ENCODE data around the gene SGPP2. TPM values are rescaled to one million over a fixed set of nuclear protein-coding genes. Genes with fewer than 3 reads are reported as not detected.

The SGPP2 gene
- polyA plus RNA-seq, 1 experiment: not detected

DNA sequence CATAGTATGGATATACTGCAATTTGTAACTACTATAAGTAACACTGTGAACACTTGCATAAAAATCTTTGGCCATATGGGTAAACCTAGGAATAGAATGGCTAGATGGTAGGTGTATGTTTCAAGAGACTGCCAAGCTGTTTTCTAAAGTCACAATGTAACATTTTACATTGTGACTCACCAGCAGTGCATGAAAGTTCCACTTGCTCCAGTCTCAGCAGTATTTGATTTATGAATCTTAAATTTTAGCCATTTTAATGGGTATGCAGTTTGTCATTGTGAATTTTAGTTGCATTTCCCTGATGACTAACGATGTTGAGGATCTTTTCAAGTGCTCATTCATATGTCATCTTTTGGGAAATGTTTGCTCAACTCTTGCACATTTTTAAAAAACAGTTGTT, 145.5 kb downstream of the SGPP2 start:
- DNase-seq (ENCODE audit: low read depth): no peak
- POLR2A ChIA-PET: no interaction called here
- CTCF ChIA-PET: interaction anchor here (1.0 to 2.0 kb wide), 4 partner anchors 10 to 545 kb away, joined by 3 to 6 read pairs (median 4); no protein-coding TSS in a partner anchor
- Histone ChIP-seq H3K4me3 (ENCODE audit: low read depth, low read length) (no peak overlapping the region), H3K36me3 (ENCODE audit: control insufficient read depth, insufficient read depth, low read length) (no peaks in the 10 kb centered on the region), H3K27me3 (ENCODE audit: control insufficient read depth, insufficient read depth, low read length) (no peaks in the 10 kb centered on the region)
- no peak for TF ChIP-seq CTCF (IDR thresholded peaks at IDR 0.05; ENCODE audit: insufficient read depth, low read depth, low read length)

DNA sequence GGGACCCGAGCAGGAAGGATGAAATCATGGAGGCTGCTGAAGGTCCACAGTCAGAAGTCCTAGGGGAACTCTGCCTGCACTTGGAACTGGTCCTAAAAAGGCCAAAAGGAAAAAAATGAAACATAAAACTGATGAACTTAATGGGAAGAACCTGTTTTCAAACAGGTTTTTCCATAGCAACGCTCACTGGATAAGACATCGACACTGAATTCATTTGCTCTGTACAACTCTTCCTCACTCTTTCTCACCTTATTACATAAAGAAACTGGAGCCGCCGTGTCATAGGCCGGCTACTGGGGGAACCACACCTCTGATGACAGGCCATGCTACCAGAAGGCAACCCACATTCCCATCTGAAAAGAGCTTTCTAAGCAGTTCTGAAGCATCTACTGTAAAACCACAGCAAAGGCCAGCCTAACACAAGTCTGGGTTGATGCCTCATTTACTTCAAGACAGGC, 147.9 kb downstream of the SGPP2 start:
- Histone ChIP-seq H3K4me3 (ENCODE audit: low read depth, low read length) (no peak overlapping the region), H3K36me3 (ENCODE audit: control insufficient read depth, insufficient read depth, low read length) (no peaks in the 10 kb centered on the region), H3K27me3 (ENCODE audit: control insufficient read depth, insufficient read depth, low read length) (no peaks in the 10 kb centered on the region)
- DNase-seq (ENCODE audit: low read depth): no peak
- ChIA-PET CTCF (interaction anchor here (1.0 to 1.9 kb wide), 2 partner anchors 10 to 26 kb away, joined by 3 to 4 read pairs; no protein-coding TSS in a partner anchor), POLR2A (no interaction called here)
- TF ChIP-seq CTCF (IDR thresholded peaks at IDR 0.05; ENCODE audit: insufficient read depth, low read depth, low read length): no peak

DNA sequence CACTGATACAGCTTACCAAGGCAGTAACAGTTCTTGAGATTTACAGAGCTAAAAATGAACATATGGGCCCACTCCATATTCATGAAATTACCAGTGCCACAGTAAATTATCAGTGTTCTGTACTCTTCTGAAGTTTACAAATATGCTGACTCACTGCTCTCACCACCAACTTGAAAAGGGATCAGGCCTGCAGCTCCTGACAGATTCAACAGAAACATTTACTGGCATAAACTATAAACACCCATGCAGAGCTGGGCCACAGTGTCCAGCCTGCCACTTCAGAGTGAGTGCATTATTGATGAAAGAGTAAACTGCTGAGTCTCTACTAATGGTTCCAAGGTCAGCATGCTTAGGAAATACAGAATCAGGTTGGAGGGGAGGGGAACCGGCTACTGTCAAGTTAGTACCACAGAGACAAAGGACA, 148.4 kb downstream of the SGPP2 start:
- no peaks in the 10 kb centered on the region for H3K27me3 ChIP-seq (ENCODE audit: control insufficient read depth, insufficient read depth, low read length)
- H3K36me3 ChIP-seq (ENCODE audit: control insufficient read depth, insufficient read depth, low read length): no peaks in the 10 kb centered on the region
- TF ChIP-seq CTCF (IDR thresholded peaks at IDR 0.05; ENCODE audit: insufficient read depth, low read depth, low read length): no peak
- CTCF ChIA-PET: interaction anchor here (1.0 to 1.9 kb wide), 3 partner anchors 10 to 42 kb away, joined by 3 to 4 read pairs (median 3); no protein-coding TSS in a partner anchor
- no peak for DNase-seq (ENCODE audit: low read depth)
- no peak overlapping the region for H3K4me3 ChIP-seq (ENCODE audit: low read depth, low read length)
- POLR2A ChIA-PET: no interaction called here

DNA sequence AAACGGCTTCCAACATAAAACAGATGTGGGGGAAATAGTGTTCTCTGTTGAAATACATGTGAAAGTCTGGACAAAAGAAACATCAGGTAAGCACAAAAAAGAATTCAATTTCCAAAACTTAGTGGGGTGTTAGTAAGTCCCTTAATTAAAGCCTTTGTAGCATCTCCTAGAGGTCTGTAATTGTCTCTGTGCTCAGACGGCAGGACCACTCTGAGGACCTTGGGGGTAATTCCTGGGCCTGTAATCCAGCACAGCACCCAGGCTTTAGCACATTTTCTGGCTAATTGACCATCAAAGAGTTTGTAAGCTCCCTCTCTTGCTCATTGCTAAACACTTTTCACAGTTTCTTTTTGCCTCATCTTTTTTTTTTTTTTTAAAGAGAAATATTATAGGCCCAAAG, 151.3 kb downstream of the SGPP2 start:
- Histone ChIP-seq H3K4me3 (ENCODE audit: low read depth, low read length) (no peak overlapping the region), H3K27me3 (ENCODE audit: control insufficient read depth, insufficient read depth, low read length) (no peaks in the 10 kb centered on the region), H3K36me3 (ENCODE audit: control insufficient read depth, insufficient read depth, low read length) (0 out of 2 replicates have a peak, but pooled peaks cover 1% of the 10 kb centered on the region)
- no peak for DNase-seq (ENCODE audit: low read depth)
- no peak for TF ChIP-seq CTCF (IDR thresholded peaks at IDR 0.05; ENCODE audit: insufficient read depth, low read depth, low read length)
- ChIA-PET POLR2A (no interaction called here), CTCF (no interaction called here)

DNA sequence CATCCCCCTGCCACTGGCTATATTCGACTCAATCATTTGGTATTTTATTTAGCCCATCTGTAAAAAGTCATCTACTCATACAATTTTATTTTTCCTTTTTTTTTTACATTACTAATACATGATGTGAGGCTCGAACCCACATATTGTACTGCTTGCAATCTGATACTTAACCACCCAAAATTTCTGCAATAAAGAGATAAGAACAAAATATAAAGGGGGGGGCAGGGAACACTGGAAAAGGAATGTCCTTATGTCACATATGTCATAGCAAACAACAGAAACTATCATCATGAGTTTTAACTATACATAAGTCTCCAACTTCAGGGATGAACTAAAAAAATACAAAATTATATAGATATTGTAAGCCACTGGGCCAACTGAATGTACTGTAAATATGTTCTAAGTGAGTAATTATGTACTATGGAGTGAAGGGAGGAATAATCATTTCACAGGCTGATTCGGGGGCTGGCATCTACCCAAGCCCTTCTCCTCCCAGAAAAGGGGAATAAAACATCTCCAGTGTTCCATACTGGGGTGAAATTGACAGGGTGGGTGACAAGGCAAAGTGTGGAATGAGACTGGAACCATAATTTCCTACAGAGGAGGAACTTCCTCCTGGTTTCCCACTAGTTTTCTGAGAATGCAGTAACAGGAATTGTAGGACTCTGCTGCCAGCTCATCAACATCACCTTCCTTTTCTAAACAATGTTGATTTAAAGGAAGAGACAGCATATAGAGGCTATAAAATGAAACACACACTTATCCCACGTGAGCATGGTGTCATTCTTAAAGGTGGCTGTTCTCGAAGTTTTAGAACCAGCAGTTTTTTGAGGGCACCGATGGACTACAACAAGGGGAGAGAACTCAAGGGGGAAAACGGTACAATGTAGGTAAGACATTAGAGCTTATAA, 152.1 kb downstream of the SGPP2 start:
- DNase-seq (ENCODE audit: low read depth): no peak
- POLR2A ChIA-PET: no interaction called here
- CTCF ChIA-PET: no interaction called here
- TF ChIP-seq CTCF (IDR thresholded peaks at IDR 0.05; ENCODE audit: insufficient read depth, low read depth, low read length): no peak
- H3K4me3 ChIP-seq (ENCODE audit: low read depth, low read length): no peak overlapping the region
- no peaks in the 10 kb centered on the region for H3K27me3 ChIP-seq (ENCODE audit: control insufficient read depth, insufficient read depth, low read length)
- 0 out of 2 replicates have a peak, but pooled peaks cover 1% of the 10 kb centered on the region for H3K36me3 ChIP-seq (ENCODE audit: control insufficient read depth, insufficient read depth, low read length)
